ENCODE measurements around the gene L3MBTL1.

The L3MBTL1 gene

GRCh38 chr20:43590036-43590391 is 82.5 kb downstream of the L3MBTL1 start:
- no peak for DNase-seq (ENCODE audit: low read depth)

- DNase-seq (ENCODE audit: low read depth): peak; percentile 80
Observed at GRCh38 chr20:43590392-43591303, 83.2 kb downstream of the L3MBTL1 start, which contains the start of gene IFT52. TSS of gene IFT52 (plus strand) at chr20:43590937. CDS start at chr20:43594699, 3,762 bp downstream.

Data from T follicular helper cell (primary cell).